HCEC 1CT (cell line): ENCODE measurements around the gene CAPN8.
A peak's percentile ranks its signal among the peaks of the same experiment; 100 is the strongest.

Experiments
- DNase-seq: peaks from one replicate; pipeline ENCODE4 v3.0.0-alpha.2; 2017

CAPN8 gene

DNA sequence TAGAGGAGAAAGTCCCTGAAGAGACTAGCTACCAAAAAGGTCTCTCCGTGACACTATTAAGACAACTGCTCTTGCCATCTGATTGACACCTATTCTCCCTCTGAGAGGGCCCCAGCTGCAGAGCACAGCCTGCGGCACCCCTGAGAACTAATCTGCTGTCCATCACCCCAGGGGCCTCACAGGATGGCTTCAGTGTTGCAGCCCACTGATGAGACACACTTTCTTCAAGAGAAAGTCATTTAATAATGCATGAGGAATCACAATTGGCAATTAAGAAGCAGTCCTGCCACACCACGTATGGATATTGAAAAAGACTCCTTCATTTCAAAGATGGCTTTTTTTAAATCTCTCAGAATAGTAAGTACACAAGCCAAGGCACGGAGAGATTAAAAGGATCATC, 48.9 kb downstream of the CAPN8 start:
- DNase-seq = no peak

DNA sequence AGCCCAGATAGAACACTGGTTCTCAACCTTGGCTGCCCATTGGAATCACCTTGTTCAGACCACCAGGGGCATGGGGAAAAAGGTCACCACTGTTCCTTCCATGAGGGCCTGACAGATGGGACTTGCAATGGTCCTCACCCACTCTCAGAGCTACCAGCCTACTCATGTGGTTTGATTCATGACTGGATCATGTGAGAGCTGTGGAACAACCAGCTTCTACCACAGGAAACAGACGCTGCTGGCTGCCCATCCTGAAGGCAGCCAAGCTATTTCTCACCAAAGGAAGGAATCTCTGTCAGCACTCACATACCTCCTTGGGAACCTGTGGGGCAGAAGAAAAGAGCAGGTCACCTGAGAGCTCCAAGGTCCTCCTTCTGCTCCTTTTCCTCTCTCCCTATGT, 53.6 kb downstream of the CAPN8 start:
- DNase-seq = no peak

DNA sequence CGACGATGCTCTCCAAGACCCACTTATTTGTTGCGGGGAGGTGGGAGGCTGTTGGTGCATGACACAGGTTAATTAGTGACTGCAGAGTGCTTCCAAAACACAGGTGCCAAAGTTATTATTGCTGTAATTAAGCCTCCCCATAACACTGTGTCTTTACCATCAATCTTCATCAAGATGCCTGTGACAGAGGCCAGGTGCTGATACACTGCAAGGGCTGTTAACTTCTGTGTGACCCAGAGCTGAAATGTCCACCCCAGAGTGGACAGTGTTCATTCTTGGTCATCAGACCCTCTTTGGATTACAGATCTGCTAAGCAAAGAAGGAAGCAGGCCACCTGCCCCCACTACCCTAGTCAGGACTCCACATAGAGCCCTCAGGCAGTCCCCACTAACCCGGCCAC, 55.5 kb downstream of the CAPN8 start:
- DNase-seq = no peak

DNA sequence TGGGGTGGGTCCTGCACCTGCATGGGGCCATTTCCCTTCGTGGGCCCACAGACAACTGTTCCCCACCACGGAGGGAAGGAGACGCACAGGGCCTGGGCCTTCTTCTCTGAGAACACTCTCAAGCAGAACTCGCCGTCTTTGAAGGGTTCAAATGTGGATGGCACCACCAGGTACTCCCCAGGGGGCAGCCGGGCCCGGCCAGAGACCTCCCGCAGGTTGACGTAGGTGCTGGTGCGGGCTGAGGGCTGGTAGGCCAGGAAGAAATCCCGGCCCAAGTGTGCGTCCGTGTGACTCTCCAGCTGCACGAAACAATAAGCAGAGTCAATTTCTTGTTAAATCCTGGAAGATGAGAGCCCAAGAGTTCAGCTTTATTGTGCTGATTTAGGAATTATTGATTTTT, 56.4 kb downstream of the CAPN8 start:
- no peak for DNase-seq

DNA sequence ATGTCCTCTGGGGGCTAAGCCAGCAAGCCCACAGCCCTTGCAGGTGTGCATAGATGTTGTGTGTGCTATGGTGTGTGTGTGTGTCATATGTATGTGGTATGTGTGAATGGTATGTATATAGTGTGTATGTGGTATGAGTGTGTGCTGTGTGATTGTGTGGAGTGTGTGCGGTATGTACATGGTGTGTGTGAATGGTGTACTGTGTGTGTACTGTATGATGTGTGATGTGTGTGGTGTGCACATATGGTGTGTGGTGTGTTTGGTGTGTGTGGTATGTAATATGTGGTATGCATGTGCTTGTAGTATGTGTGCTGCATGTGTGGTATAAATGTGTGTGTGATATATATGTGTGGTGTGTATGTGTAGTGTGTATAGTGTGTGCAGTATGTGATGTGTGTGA, 107.0 kb downstream of the CAPN8 start:
- no peak for DNase-seq

DNA sequence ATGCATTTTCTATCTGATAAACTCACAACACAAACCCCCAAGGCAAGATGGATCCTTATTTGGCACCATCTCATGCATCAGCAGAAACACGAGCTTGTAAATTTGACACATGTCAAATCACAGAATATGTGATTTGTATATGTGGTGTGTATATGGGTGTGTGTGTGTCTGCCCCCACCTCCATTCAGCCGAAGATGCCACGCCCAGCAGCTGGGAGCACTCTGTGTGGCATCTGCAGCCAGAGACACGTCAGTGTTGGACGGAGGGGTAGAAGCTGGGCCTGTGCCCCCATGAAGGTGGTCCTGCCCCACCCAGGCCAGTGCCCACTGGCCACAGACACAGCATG, 108.4 kb downstream of the CAPN8 start:
- DNase-seq = no peak

DNA sequence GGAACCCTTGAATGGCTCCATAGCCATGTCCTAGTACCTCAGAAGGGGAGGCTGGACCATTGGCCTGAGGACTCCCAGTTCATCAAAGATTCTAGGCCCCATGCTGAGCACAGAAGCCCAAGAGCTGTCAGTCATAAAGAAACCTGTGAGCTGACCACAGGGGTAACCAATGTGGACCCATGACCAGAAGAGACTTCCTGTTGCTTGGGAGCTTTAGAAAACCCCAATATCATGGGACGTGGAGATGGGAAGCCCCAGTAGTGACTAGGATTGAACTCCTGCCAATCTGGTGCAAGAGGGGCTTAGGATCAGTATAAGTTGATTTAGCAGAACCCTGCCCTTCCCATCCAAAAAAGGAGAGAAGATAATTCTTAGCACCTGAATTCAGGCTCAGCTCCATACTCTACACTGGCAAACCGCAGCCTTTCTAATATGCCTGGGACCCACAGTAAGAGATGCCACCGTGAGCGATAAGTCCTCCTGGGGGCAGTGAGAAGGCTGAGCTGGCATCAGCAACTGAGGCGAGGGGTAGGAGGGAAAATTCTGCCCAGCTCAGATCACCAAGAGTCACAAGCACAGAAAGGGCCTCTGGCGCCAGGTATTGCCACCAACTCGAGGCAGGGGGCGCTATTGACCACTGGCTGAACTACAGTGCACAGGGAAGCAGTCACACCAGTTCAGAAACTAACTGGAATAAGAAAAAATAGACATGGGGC, 108.9 kb downstream of the CAPN8 start:
- peak; percentile 22 for DNase-seq

DNA sequence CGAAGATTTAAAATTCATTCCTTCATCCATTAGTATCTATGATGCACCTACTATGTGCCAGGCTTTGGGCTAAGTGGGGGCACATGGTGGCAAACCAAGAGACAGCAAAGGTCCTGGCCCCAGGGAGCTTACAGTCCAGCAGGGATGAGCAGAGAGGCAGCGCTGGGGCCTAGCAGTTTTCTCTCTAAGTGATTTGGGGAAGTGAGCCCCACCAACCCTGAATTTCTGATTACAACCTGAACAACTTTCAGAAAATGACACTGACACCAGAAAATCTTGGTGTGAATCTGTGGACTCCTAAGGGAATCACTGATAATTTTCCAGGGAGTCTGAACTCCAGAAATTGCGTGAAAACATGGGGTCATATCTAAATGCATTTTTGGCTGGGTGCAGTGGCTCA, 111.5 kb downstream of the CAPN8 start:
- no peak for DNase-seq

DNA sequence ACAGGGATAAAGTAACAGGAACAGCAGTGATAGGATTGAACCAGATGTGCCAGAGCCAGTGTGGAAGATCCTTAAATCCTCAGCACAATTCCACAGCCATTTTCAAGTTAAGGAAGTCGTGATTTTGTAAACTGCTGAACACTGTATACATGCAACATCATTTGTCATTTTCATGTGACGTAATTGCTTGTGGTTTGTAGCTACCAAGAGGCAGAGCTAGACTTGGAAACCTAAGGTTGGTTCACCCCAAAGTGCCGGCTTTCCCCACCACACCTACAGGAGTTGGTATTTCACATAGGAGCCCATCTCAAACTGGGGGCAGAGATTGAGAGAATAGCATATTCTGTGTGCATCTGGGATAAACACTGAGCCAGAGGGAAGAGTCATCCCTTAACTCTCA, 113.9 kb downstream of the CAPN8 start:
- DNase-seq = peak; percentile 12

DNA sequence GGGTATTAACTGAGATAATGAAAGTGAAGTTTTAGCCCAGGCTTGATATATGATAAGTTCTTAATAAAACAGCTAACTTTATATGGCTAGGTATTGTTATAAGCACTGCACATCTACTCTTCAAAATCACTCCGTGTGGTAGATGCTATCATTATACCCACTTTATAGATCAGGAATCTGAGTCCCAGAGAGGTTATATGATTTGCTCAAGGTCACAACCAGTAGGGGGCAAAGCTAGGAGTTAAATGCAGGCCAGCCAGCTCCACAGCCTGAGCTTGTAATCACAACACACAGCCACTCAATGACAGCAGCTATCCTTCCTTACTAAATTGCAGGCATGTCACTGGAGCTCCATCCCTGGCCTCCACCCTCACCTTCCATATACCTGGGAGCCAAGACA, 115.8 kb downstream of the CAPN8 start:
- DNase-seq = no peak

DNA sequence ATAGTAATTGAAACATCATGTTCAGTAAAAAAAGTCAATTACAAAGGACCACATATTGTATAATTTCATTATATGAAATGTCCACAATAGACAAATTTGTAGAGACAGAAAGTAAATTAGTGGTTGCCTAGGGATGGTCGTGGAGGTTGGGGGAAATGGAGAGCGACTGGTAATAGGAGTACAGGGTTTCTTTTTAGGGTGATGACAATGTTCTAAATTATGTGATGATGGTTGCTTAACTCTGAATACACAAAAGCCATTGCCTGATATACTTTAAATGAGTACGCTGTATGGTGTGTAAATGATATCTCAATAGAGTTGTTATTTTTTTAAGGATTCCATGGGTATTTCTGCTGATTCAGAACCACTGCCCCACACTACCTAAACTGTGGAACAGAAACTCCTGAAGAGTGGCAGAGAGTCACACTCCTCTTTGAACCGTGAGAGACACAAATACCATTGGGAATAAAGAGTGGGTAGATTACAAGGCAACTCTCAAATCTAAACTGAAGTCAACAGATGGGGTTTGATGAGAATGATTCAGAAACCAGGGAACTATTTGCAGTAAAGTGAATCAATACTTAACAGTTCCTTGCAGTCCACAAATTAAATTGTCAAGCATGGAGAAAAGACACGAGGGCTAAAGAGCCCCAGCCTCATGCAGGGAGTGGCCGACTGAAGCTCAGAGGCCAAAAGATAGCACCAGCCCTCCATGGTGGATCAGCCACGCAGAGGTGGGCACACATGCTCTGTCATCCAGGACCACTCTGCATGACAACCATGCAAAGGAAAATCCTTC, 118.0 kb downstream of the CAPN8 start:
- no peak for DNase-seq

DNA sequence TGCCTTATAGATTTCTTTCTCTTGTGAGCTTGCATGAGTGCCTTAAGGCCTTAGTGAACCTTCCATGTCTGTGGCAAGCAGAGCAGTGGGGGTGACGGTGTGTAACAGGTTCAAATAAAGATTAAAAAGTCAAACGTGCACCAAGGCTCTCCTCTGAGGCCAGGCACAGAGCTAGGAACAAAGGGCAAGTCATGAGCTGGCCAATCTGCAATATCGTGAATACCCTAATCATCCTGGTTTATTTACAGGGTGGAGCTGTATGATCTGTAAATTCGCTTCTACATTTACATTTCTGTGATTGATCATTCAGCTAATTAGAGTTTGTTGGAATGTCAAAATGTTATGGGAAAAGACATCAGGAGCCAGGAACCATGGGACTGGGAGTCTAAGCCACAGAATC, 120.2 kb downstream of the CAPN8 start:
- no peak for DNase-seq

DNA sequence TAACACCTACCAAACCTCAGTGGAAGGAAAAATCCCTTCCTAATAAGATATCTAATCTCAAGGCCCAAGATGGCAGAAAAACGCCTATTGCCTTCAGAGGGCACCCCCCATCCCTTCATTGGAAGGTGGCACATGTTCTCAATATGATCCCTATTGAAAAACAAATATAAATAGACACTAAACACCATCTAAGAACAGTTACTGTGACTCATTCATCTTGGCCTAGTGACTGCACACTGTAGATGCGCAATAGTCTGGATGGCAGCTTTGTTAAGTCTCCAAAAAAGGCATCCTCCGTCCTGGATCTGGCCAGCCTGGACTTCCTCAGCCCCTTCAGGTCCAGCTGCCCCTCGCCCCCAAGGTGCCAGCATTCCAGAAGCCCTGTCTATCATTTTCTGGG, 121.9 kb downstream of the CAPN8 start:
- DNase-seq = no peak

DNA sequence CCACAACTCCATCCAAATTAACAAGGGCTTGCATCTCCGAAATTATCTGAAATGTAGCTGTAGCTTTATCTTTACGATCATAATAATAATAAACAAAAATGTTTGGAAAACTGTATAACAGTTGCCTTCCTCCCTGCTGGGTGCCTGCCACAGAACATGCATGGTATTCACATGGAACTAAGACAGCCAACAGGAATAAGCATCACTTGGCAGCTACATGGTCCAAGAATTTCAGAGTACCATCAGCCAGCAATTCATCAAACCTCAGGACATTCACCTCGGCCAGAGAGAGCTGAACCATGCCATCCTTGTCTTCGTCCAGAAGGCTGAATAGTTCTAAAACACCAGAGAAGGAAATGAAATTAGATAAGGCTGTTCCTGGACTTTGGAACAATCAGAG, 122.7 kb downstream of the CAPN8 start:
- DNase-seq = no peak

DNA sequence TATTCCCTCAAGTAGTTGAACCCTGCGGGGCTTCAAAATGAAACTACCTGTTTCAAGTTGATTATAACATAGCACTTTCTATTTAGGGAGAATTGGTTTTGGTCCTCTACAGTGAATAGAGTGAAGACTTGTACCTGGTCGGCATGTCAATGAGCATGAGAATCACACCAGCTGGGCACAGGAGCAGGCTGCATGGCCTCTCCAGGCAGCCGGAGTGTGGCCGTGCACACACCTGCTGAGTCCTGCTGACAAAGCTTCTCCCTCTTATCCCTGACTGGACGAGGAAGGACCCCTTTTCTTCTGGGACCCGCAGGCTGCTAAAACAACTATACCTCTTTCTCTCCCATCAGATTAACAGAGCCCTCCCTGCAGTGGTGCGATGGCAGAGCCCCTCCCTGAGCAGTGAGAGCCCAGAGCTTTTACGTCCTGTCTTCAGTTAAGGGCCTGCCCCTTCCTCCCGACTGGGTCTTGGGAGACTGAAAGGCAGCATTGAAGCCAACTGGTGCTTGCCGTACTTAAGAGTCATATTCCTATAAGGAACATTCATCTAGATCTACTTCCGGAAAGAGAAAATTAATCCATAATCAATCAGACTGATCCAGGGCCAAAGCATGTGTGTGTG, 124.9 kb downstream of the CAPN8 start:
- DNase-seq = no peak

DNA sequence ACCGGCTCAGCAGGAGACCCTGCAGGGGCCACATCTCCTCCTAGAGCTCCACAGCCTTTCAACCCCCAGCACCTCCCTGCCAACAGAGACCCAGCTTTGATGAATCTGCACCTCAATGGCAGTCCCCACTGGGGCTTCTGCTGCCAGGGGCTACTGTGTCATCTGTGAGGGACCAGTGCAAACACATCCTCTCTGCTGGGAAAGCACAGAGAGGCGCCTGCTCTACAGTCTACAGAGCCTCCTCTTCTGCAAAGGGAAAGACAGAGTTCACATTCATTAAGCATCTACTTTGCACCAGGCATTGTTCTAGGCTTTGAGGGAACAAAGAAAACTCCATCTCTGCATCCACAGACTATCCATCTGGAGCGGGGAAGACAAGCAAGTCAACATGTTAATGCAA, 125.8 kb downstream of the CAPN8 start:
- no peak for DNase-seq

DNA sequence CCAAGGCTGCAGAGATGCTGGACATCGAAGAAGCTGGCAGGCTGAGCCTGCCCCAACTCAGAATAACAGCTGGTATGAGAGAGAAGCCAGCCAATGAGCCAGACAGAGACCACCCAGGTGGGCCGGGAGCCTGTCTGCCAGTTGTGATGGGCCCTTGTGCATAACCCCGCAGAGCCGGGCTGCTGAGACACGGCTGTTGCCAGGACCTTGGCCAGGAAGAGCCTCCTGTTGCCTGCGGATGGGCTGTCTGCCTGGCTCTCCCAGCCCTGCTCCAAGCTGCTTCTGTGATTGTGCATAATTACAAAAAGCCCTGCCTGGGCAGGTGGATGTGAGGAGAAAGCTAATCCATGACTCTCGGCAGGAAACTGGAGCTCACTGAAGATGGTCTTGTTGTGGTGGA, 126.5 kb downstream of the CAPN8 start:
- no peak for DNase-seq

DNA sequence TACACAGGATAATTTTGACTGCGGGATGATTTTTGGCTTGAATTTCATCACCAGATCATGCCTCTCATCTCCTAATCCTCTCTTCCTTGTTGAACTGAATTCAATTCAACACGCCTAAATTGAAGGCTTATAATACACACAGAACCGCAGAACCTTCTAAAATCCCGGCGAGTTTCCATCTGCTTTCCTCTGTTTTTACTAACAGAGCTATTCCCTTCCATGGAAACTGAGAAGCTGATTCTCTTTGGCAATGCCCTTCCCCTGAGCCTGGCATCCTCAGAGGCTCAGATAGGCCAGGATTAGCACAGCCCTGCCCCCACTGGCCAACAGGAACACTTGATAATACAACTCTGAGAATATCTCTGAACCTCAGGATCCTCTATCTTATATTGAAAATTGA, 130.2 kb downstream of the CAPN8 start:
- no peak for DNase-seq

DNA sequence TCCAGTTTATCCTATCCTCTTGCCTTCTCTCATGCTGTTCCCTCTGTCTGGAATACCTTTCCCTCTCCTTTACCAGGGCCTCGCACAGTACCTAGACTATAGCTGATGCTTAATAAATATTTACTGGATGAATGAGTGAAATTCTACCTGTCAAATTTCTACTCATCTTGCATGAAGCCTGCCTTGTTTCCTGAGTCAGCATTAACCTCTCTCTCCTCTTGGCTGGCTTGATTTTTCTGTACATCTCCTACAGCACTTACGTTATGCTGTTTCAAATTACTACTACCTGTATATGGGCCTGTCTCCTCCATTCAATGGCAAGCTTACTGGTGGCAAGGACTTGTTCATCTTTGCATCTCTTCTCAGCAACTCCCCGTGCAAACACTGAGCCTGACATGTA, 130.8 kb downstream of the CAPN8 start:
- no peak for DNase-seq

DNA sequence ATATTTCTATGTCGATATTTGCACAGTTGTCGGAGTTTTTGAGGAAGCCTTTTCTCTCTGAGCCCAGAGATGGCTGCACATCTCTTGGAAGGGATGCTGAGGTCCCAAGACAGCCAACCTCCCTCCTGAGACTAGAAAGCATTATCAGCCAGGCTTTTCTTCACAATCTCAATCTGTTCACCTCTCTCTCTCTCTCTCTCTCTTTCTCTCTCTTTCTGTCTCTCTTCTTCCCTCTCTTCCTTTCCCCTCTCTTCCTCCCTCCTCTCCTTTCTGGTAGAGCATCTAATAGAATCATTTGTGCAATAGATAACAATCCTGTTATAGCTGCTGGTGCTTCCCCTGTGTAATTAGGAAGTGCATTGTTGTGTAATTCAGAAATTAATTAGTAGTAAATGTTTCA, 131.8 kb downstream of the CAPN8 start:
- DNase-seq = no peak

DNA sequence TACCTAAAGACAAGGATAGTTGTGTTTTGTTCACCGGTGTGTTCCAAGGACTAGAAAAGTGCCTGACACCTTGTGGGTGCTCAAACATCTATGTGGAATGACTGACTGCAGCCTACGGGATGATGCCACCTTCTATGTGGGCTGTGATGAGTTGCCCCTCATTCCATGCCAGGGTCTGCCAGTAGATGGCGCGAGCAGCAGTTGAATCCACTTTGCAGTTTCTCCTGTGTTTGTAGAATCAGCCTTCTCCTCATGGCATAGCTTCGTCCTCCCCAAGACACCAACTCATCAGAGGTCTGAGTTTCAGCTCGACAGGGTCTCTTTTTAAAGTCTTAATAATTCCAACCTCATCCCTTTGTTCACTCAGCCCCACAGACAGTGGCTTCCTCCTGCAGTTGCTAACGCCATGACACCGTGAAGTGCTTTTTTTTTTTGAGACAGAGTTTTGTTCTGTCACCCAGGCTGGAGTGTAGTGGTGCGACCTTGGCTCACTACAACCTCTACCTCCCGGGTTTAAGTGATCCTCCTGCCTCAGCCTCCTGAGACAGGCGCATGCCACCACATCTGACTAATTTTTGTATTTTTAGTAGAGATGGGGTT, 133.7 kb downstream of the CAPN8 start:
- peak; percentile 26 for DNase-seq

DNA sequence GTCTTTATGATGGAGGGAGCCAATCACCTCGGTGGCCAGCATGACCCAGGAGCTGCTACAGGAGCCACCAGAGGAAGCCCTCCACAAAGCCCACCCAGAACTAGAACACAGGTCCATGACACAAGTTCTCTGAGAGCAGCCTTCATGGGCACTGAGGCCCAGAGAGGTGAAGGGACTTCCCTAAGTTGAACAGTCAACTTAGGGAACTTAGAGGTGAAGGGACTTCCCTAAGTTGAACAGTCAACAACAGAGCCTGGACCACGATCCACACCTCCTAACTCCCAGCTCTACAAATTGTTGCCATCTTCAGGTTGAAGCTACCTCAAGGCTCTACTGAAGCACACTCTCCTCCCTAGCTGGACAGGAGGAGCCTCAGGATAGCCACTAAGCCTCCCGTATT, 139.5 kb downstream of the CAPN8 start:
- no peak for DNase-seq

DNA sequence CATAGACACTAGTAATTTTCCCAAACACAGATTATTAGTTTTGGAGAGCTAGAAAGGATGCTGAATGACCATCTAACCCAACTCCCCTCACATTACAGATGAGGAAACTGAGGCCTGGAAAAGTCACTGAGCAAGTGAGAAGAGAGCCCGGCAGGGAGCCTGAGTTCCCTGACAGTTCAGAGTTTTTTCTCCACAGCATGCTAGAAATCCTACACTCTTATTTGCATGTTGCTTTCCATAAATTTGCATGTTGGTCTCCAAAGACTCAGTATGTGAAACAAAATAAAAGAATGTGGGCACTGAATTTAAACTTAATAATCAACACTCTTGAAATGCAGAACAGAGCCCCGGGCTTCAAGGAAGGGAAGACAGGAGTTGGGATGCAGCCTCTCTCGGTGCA, 140.0 kb downstream of the CAPN8 start:
- no peak for DNase-seq

DNA sequence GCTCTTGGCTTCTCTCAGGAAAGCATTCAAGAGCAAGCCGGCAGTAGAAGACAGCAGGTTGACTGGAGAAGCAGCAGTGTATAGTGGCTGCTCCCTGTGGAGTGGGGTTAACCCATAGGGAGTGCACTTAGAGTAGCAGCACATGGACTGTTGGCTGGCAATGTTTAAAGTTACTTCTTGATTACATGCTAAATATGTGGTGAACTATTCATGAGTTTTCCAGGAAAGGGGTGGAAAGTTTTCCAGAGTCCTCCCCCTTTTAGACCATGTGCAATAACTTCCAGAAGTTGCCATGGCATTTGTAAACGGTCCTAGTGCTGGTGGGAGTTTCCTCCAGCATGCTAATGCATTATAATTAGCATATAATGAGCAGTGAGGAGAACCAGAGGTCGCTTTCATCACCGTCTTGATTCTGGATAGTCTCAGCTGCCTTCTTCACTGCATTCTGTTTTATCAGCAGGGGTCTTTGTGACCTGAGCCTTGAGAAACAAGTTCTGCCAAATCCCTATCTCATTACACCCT, 140.5 kb downstream of the CAPN8 start:
- DNase-seq = no peak
